ENCODE measurements around the gene TRIO. TPM values are rescaled to one million over a fixed set of nuclear protein-coding genes. Genes with fewer than 3 reads are reported as not detected.

TRIO gene
- total RNA-seq, 4 donors from 2014 or later: 186 to 388 (median 285) TPM

- TF ChIP-seq POLR2AphosphoS5 (IDR thresholded peaks at IDR 0.05): no peak
- TF ChIP-seq POLR2A (IDR thresholded peaks at IDR 0.05): no peak
- TF ChIP-seq, protein P1, sequence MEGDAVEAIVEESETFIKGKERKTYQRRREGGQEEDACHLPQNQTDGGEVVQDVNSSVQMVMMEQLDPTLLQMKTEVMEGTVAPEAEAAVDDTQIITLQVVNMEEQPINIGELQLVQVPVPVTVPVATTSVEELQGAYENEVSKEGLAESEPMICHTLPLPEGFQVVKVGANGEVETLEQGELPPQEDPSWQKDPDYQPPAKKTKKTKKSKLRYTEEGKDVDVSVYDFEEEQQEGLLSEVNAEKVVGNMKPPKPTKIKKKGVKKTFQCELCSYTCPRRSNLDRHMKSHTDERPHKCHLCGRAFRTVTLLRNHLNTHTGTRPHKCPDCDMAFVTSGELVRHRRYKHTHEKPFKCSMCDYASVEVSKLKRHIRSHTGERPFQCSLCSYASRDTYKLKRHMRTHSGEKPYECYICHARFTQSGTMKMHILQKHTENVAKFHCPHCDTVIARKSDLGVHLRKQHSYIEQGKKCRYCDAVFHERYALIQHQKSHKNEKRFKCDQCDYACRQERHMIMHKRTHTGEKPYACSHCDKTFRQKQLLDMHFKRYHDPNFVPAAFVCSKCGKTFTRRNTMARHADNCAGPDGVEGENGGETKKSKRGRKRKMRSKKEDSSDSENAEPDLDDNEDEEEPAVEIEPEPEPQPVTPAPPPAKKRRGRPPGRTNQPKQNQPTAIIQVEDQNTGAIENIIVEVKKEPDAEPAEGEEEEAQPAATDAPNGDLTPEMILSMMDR (IDR thresholded peaks at IDR 0.05): no peak
- no peak for TF ChIP-seq EP300 (IDR thresholded peaks at IDR 0.05; ENCODE audit: low read depth)
- Histone ChIP-seq H3K9me3 (no peaks in the 10 kb centered on the region), H3K36me3 (peaks cover 0 to 5% (median 0%) of the 10 kb centered on the region in 4 donors), H3K4me3 (no peak overlapping the region), H3K27ac (no peak overlapping the region), H3K27me3 (no peaks in the 10 kb centered on the region), H3K4me1 (no peaks in the 10 kb centered on the region)
- DNase-seq: no peak
- intact Hi-C loops (cut with DNase I; ENCODE audit: low total_unique reads): no loop called here
- in situ Hi-C loops (cut with MboI; ENCODE audit: low pct_ligation_motif_present in 1 of 4, low pct_unique_long_range_greater_than_20kb in 1 of 4, low sequenced_read_pairs in 3 of 4): no loop called here
- 90% methylated on average over 7 of the region's 7 CpGs; no CpG with 5 or more reads in 1 of the 2 donors for WGBS, 2 donors (ENCODE audit: low coverage in 1 of 2)
These were observed 182.2 kb downstream of the TRIO start for GRCh38 chr5:14325369-14325768.

DNA sequence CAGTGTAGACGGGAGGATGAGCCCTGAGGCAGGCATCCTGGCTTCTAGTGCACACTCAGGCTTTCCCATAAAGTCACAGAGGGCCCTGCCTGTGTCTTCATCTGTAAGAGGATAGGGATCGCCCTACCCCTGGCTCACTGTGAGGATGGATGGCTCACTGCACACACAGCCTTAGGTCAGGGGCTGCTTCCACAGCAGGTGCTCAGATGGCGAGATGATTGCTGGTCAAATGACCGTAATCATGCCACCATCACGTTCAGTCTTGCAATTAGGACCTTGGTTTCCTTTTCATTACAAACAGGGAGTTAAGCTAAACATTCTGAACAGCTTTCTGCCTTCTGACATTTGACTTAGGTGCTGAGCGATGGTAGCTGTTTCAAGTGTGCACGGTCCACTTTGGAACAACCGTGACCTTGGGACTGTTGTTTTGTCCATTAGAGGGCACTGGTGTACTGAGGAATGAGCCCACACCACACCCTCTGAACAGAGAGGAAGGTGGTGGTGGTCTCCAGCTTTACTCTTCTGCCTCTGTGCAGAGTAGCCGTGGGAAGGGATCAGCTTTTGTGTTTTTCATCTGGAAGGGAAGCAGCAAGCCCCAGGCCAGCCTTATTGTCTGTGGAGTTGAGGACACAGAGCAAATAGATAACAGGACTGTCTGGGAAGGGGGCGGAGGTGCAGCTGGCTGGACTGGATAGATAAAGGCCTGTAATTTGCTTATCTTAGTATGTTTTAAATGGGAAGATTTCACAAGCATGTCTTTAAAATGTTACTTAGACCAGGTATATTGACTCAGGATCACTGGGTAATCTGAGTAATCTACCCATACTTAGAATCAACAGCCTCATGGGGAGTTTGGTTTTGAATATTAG is 183.1 kb downstream of the TRIO start:
- H3K4me3 ChIP-seq: no peak overlapping the region
- no peak overlapping the region for H3K27ac ChIP-seq
- DNase-seq: no peak
- WGBS, 2 donors (ENCODE audit: low coverage in 1 of 2): 77 to 90% methylated on average over 5 to 10 of the region's 10 CpGs
- in situ Hi-C loops (cut with MboI; ENCODE audit: low pct_ligation_motif_present in 1 of 4, low pct_unique_long_range_greater_than_20kb in 1 of 4, low sequenced_read_pairs in 3 of 4): no loop called here
- H3K4me1 ChIP-seq: no peaks in the 10 kb centered on the region
- intact Hi-C loops (cut with DNase I; ENCODE audit: low total_unique reads): no loop called here
- H3K36me3 ChIP-seq: no peaks in the 10 kb centered on the region
- TF ChIP-seq POLR2AphosphoS5 (IDR thresholded peaks at IDR 0.05): no peak
- H3K9me3 ChIP-seq: no peaks in the 10 kb centered on the region
- H3K27me3 ChIP-seq: no peaks in the 10 kb centered on the region

DNA sequence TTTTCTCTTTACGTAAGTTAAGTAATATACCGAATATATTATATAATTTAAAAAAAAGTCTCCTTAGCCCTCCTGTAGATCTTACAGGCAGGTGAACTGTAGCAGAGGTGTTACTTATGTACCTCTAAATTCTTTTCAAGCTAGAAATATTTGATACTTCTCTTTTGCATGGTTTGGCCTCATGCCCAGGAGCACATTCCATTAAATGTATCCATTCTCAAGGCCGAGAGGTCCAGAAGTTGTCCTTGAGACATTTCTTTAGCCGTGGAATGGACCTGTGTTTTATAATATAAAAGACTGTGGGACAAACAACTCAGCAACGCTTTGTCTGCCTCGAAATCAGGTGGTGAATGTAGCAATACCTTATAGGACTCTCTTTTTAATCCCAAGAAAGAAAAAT is 184.5 kb downstream of the TRIO start:
- no peak overlapping the region for H3K4me3 ChIP-seq
- no peaks in the 10 kb centered on the region for H3K9me3 ChIP-seq
- H3K27me3 ChIP-seq: no peaks in the 10 kb centered on the region
- TF ChIP-seq POLR2AphosphoS5 (IDR thresholded peaks at IDR 0.05) (no peak), EP300 (IDR thresholded peaks at IDR 0.05; ENCODE audit: low read depth) (no peak), POLR2A (IDR thresholded peaks at IDR 0.05) (no peak)
- TF ChIP-seq, protein P1 (IDR thresholded peaks at IDR 0.05): no peak
- no peaks in the 10 kb centered on the region for H3K36me3 ChIP-seq
- intact Hi-C loops (cut with DNase I; ENCODE audit: low total_unique reads): no loop called here
- in situ Hi-C loops (cut with MboI; ENCODE audit: low pct_ligation_motif_present in 1 of 4, low pct_unique_long_range_greater_than_20kb in 1 of 4, low sequenced_read_pairs in 3 of 4): no loop called here
- no peak overlapping the region for H3K27ac ChIP-seq
- DNase-seq: no peak
- H3K4me1 ChIP-seq: no peaks in the 10 kb centered on the region
- 81 to 91% methylated on average over 6 of the region's 6 CpGs for WGBS, 2 donors (ENCODE audit: low coverage in 1 of 2)

DNA sequence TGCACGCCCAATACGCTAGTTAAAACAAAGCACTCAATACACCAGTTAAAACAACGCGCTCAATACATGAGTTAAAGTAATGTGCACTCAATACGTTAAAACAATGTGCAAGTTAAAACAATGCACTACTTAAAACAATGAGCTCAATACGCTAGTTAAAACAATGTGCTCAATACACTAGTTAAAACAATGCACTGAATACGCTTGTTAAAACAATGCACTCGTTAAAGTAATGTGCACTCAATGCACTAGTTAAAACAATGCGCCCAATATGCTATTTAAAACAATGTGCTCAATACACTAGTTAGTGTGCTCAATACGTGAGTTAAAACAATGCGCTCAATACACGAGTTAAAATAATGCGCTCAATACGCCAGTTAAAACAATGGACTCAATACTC is 185.0 kb downstream of the TRIO start:
- 94 to 96% methylated on average over 12 to 14 of the region's 14 CpGs for WGBS, 2 donors (ENCODE audit: low coverage in 1 of 2)
- H3K36me3 ChIP-seq: no peaks in the 10 kb centered on the region
- TF ChIP-seq POLR2A (IDR thresholded peaks at IDR 0.05): no peak
- no peak for TF ChIP-seq POLR2AphosphoS5 (IDR thresholded peaks at IDR 0.05)
- TF ChIP-seq, protein P1 (IDR thresholded peaks at IDR 0.05): no peak
- no peak for TF ChIP-seq EP300 (IDR thresholded peaks at IDR 0.05; ENCODE audit: low read depth)

More for the DNA sequence above, 185.0 kb downstream of the TRIO start:
- H3K4me3 ChIP-seq: no peak overlapping the region
- no peaks in the 10 kb centered on the region for H3K4me1 ChIP-seq
- H3K9me3 ChIP-seq: no peaks in the 10 kb centered on the region
- no peak for DNase-seq
- no peaks in the 10 kb centered on the region for H3K27me3 ChIP-seq
- intact Hi-C loops (cut with DNase I; ENCODE audit: low total_unique reads): no loop called here
- in situ Hi-C loops (cut with MboI; ENCODE audit: low pct_ligation_motif_present in 1 of 4, low pct_unique_long_range_greater_than_20kb in 1 of 4, low sequenced_read_pairs in 3 of 4): no loop called here
- H3K27ac ChIP-seq: no peak overlapping the region

Data from transverse colon (tissue), 4 donors.